HG03064 (cell line): ENCODE measurements around the gene CHST9.
"Not testable (repeated sequence)": the region's sequence is repeated elsewhere in the genome, so short reads cannot be mapped to it uniquely, and the experiment has no call there.

ENCODE experiments used
- ATAC-seq: cut with Tn5 transposase; IDR thresholded peaks from one replicate; pipeline ENCODE4 v1.9.1; 2021; ENCODE audit warnings: low read depth; ENCODE audit not compliant: unreplicated experiment

Gene CHST9, protein sequence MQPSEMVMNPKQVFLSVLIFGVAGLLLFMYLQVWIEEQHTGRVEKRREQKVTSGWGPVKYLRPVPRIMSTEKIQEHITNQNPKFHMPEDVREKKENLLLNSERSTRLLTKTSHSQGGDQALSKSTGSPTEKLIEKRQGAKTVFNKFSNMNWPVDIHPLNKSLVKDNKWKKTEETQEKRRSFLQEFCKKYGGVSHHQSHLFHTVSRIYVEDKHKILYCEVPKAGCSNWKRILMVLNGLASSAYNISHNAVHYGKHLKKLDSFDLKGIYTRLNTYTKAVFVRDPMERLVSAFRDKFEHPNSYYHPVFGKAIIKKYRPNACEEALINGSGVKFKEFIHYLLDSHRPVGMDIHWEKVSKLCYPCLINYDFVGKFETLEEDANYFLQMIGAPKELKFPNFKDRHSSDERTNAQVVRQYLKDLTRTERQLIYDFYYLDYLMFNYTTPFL

DNA sequence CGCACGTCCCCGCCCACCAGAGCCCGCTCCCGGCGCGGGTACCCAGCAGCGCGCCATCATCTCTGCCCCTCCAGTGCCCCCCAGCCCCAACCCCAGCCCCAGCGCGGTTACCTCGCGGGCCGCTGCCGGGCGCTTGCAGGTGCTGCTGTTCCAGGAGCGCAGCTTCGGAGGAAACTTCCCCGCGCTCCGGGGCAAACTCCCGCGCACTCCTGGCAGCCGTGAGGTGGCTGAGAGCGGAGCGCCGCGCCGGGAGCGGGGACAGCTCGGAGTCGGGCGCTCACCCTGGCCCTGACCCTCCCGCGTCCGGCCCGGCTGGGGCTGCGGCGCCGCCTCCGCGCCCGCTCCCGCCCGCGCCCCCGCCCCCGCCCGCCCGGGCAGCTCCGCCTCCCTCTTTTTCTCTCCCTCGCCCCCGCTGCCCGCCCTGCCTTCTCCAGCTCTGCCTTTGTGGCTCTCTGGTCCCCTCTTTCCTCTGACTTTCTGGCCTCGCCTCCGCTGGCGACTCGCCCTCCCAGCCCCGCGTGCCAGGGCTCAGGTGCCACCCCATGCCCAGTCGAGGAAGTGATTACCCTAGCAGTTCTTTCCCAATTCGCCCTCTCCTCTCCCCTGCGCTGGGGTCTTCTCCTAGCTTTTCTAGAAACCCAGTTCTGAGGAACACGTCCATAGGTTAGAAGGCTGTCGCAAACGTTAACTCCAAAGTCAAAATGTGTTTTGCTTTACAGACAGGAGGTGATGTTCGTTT lies at the start of gene CHST9:
TSS of gene CHST9 (minus strand) at position 284 of the 739 bp plus-strand sequence. CDS start 42,499 bp downstream, outside the sequence.
- ATAC-seq, result no peak

DNA sequence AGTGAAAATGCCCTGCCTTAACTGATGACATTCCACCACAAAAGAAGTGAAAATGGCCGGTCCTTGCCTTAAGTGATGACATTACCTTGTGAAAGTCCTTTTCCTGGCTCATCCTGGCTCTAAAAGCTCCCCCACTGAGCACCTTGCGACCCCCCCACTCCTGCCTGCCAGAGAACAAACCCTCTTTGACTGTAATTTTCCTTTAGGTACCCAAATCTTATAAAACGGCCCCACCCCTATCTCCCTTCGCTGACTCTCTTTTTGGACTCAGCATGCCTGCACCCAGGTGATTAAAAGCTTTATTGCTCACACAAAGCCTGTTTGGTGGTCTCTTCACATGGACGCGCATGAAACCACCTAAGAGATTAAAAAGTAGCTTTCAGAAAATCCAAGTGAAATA lies 47.2 kb upstream of the CHST9 start:
- not testable (repeated sequence) for ATAC-seq

DNA sequence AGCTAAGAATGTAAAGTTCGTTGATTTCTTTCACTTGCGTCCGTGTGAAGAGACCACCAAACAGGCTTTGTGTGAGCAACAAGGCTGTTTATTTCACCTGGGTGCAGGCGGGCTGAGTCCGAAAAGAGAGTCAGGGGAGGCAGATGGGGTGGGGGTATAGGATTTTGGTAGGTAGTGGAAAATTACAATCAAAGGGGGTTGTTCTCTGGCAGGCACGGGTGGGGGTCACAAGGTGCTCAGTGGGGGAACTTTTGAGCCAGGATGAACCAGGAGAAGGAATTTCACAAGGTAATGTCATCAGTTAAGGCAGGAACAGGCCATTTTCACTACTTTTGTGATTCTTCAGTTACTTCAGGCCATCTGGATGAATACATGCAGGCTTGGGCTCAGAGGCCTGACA lies 46.6 kb upstream of the CHST9 start:
- ATAC-seq, result not testable (repeated sequence)

DNA sequence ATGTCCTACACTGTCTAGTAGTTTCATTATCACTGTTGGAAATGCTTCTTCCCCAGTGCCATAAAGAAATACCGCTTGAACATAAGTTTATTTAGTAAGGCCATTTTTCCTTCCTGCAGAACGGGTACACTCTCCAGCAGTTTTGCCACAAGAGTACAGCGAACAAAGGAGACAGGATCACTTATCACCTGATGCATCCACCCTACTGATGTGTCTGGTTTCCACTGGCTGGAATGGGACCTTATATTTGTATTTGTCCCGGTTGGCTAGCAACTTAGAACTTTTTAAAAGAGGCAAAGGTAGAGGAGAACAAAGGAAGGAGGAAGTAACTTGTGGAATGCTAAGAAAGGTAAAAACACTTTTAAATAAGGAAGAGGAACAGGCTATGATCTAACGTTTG lies 46.1 kb upstream of the CHST9 start:
- not testable (repeated sequence) for ATAC-seq

DNA sequence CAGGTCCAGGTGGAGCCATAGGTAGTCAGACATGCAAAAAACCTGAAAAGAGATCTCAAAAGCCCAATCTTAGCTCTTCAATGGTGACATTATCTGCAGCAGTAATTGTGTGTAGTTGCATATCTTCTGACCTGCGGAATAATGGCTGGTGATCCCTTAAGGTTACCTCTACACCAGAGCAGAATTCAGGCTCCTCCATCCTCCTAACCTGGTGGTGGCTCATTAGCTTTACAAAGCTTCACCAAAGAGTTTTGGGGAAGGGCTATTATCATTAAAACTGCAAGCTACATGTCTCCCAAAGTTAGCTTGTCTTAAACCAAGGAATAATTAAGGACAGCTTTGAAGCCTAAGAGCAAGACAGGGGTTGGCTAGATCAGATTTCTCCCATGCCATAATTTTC lies 42.6 kb upstream of the CHST9 start:
- ATAC-seq, result no peak

DNA sequence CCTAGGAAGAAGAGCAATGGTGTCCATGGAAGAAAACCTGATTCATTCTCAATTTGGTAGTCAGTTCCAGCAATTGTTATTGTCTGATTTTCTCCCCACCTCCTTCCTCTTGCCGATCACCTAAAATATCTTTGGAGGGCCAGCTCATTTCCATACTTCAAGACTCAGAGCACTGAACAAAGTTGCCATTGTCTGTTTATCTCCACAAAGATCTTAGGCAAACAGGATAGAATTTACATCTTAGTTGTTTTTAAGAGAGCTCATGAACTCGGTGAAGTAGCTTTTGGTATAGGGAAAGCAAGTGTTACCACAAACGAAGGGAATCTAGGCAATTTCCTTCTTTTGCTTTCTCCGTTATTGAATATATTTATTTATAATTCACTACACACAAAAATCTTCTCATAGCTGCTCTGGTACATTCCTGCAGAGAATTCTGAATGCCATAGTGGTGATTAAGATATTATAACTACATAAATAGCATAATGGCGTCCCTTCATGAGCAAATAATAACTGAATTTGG lies 41.5 kb upstream of the CHST9 start:
- no peak for ATAC-seq

DNA sequence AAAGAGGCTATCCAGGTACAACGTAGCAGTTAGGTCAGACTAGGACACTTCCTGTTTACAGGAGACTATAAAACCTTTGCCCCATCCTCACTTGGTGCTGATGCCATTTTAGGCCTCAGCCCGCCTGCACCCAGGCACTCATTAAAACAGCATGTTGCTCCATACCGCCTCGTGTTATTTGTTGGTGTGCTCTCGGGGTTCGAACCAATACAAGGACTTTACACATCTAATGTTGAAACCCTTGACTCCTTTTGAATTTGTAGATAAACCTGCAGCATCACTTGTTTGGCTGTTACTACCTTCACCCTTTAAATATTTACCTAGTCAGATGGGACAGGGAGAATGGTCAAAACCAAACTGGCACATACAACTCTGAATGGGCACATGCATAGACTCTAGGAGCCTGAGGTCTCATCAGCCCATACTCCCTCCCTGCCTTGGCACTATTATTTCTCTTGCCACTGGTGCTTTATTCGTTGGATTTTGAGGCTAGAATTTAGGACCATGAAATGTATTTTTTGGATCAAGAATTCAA lies 40.9 kb upstream of the CHST9 start:
- no peak for ATAC-seq

DNA sequence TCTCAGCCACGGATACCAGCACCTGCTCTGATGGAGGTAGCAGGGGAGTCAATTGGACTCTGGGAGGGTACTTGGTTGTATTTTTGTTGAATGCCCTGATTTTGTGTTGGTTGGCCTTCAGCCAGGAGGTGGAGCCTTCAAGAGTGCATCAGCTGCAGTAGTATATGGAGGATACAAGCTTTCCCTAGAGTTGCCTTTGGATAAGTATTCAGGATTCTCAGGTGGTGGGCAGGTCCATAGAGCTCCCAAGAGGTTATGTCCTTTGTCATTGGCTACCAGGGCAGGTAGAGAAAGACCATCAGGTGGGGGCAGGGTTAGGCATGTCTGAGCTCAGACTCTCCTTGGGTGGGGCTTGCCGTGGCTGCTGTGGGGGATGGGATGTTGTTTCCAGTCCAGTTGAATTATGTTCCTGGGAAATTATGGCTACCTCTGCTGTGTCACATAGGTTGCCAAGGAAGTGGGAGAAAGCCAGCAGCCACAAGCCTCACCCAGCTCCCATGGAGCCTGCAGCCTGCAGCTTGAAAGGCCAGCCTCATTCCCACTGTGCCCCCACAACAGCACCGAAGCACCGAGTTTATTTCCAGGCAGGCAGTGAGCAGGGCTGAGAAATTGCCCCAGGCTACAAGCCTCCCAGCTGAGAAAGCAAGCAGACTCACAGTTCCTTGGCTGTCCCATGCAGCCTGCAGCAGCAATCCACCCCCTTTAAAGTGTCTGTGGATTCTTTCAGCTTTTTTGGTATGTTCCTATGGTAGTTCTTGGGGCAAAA lies 38.6 kb upstream of the CHST9 start:
- no peak for ATAC-seq

DNA sequence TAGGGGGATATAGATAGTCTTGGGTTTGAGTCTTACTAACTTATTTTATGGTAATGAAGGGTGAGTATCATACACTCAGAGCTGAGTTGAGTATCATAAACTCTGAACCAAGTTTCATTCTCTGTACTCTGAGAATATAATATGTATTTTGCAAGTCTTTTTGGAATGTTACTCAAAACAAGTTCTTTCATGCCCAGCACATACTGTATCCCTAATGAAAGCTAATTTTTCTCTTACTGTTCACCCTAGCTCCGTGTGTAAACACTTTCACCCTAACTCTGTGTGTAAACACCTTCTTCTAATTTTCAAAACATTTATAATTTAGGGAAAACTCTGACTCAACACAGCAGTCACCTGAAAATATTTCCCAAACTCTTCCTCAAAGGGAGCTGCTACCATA lies 29.7 kb upstream of the CHST9 start:
- no peak for ATAC-seq

DNA sequence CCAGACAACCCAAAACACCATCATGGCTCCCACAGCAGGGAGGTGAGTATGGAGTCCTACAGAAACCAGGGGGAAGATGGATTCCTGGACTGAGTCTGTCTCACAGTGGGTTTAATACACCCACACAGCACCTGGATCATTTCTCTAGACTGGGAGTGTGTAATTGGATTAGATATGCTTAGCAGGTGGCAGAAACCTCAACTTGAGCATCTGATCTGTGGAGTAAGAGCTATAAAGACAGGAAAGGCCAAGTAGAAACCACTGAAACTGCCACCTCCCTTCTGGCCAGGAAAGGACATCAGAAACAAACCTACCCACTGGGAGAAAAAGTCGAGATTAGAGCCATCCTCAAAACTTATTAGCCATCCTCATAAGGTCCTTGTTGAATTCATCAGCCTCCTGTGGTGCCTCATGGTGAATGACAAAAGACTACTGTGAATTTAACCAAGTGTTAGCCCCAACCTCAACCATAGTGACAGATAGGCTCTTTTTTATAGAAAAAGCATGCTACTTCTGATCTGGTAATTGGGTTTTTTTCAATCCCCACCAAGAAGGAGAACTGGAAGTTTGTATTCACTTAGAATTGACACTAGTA lies 28.1 kb upstream of the CHST9 start:
- no peak for ATAC-seq

DNA sequence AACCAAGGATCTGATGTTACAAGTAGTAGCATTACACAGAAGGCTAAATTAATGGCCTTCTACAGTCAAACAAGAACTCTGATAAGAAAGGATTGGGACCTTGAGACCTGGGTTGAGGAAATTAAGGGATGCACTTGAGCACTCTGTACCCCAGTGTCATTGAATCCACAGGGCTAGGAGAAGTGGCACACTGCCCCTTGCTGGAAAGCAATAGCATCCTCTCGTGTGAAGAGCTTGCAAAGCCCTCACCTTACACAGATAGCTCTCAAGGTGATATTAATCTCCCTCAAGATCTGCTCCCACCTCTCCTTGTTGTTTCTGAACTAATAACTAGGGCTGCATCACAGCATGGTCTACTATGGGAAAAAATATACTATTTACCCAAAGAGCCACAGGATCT lies 26.5 kb upstream of the CHST9 start:
- no peak for ATAC-seq

DNA sequence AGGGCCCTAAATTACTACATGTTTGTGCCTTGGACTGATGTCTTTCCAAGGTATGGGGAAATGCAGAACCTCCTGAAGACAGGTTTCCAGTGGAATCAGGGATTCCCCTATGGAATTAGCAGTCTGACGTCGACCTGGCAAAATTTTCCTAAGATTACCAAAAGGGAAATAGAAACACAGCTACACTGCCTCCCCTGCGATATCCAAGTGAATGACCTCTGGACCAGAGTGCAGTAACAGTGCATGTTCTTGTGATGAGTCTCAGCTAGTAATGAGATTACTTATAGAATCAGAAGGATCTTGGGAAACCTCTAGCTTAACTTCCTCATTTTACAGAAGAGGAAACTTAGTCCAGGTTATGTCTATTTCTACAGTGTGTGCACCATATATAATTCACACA lies 21.3 kb upstream of the CHST9 start:
- ATAC-seq, result no peak

DNA sequence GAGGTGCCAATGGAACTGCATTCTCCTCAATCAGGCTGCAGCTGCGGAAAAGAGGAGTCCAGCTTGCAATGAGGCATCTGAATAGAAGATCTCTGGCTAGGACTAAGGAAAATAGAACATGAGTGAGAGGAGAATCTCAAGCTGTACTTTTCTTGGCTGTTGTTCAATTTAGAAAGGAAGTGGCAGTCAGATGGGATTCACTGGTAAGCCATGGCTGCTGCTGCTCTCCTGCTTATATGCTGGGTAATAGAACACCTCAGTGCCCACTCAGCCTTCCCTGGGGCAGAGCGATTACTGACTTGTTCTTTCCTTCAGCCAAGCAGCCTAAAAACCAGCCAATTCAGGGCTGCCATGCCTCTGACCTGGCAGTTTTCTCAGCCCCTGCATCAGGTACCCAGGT lies 17.6 kb upstream of the CHST9 start:
- no peak for ATAC-seq

DNA sequence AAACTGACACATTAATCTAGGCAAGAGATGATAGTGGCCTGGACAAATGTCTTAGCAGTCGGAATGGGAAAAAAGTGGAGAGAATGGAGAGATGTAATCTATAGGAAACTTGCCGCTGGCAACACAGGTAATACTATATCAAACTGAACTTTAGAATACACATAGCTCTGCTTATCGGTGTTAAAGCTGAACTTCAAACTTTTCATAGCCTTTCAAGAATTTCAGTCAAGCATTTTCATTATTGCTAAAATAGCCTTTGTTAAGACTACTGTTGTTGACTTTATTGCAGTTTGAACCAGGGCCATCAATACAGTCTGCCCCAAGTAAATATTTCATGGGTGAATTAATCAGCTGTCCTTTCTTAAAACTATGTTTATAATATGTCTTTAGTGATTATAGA lies 12.9 kb upstream of the CHST9 start:
- ATAC-seq, result no peak

DNA sequence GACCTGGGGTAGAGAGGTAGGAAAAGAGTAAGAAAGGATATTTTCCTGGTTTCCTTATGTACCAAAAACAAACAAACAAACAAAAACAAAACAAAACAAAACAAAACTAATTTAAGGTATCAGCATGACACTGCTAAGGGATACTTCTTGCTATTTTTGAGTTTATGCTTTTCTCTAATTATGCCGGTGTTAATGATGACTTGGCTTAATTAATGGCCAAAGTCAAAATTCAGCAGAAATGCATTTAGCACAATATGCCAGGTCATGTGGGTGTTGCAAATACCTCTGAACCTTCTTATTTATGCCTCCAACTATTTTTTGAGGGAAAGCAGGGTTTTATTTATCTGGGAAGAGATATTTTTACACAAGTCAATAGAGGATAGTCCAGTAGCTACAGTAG lies 3.2 kb upstream of the CHST9 start:
- no peak for ATAC-seq

DNA sequence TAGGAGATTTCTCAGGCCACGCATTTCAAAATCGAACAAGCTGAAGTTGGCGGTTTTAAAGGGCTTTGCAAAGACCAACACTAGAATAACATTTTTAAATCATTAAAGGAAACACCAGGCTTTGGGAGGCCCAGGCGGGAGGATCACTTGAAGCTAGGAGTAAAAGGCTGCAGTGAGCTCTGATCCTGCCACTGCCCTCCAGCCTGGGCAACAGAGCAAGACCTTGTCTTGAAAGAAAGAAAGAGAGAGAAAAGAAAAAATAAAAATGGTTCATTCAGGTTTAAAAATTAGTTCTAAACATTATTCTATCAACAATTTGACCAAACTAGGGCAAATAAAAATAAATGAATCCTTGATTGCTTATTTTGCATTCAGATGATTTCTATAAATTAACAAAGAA lies 789 bp upstream of the CHST9 start:
- ATAC-seq, result no peak

DNA sequence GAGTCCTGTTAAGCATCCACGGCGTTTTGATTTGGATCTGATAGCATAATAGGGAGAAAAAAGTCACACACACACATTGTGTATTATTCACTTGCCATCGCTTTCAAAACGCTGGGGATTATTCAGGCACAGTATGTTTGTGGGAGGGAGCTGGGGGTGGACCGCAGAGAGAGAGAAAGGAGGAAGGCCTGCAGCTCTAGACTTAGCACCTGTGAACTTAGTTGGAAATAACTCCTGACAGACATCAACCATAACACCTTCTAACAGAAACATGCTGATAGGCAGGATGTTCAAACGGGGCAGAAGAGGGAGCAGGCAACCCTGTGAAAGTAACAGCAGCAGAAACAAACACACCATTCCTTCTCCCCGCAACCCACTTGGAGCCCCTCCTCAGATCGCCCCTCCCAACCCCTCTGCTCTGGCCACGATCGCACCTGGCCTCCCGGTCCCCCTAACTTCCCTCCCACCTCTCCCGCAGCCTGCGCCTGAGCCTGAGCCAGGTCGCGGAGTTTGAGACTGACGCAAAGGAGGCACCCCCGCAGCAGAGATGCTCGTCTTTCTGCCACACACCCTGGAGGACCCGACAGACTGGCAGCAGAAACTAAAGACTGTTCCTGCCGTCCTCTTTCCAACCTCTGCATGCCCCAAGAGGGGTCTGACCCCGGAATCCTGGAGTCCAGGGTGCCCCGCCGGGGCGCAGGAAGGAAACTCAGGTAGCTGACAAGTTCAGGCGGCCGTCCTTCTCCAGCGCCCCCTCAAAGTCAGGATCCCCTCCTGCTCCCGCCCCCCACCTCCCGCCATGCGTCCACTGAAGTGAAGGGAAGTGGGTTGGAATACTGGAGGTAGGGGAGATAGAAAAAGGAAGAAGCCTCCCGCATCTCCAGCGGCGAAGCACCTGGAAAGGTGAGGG lies 738 bp downstream of the CHST9 start:
- ATAC-seq, result no peak

DNA sequence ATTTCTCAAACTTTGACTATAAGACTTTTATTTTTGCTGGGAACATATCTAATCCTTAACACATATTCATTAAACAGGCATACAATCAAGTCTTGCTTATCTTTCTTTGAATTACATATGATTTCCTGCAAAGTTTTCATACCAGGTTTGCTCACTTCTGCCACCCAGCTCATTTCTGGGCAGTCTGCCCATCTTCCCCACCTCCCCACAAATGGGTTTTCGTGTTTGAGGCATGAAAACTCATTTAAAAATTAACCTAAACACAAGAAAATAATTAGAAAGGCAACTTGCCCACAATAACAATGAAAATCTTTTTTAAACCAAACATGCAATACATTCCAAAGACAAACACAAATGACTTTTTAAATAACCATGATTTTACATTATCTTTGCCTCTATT lies 3.4 kb downstream of the CHST9 start:
- ATAC-seq, result no peak

DNA sequence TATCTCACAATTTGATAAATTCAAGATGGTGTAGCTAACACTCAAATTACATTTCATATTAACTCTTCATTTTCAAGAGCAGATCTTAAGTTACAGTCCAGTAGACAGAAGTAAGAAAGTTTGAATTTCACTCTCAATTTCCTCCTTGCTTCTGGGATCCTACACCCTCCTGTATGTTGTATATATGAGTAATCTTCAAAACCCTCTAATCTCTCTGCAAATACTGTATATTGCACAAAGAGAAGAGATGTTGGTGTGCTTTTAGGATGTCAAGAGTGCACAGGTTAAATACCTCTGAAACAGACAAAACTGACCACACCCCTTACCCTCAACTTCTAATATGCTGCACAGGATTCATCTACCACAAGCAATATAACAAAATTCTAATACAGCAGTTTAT lies 6.7 kb downstream of the CHST9 start:
- no peak for ATAC-seq
